Neuronal stem cell (in vitro differentiated cells): ENCODE measurements around the gene CDH23.

ENCODE experiments used
- DNase-seq: peaks from one replicate; pipeline ENCODE4 v3.0.0-alpha.2; 2013; ENCODE audit warnings: low spot score
- H2AFZ ChIP-seq: one replicate; pipeline ENCODE4 v1.6.1; 2013; ENCODE audit warnings: mild to moderate bottlenecking, low read length, inconsistent platforms
- H2AK5ac ChIP-seq: 2 replicates; pipeline ENCODE4 v1.6.1; 2013; ENCODE audit warnings: low read depth, mild to moderate bottlenecking, inconsistent platforms, low read length, moderate library complexity, mixed read lengths
- H2BK120ac ChIP-seq: 2 replicates; pipeline ENCODE4 v1.6.1; 2013; ENCODE audit warnings: low read depth, mild to moderate bottlenecking, inconsistent platforms, low read length, moderate library complexity, mixed read lengths
- H2BK12ac ChIP-seq: one replicate; pipeline ENCODE4 v1.6.1; 2013; ENCODE audit warnings: low read length, inconsistent platforms
- H2BK15ac ChIP-seq: 2 replicates; pipeline ENCODE4 v1.6.1; 2013; ENCODE audit warnings: mild to moderate bottlenecking, low read length, inconsistent platforms, mixed read lengths
- H2BK5ac ChIP-seq: one replicate; pipeline ENCODE4 v1.6.1; 2013; ENCODE audit warnings: inconsistent platforms, mild to moderate bottlenecking, low read length, moderate library complexity
- H3K14ac ChIP-seq: one replicate; pipeline ENCODE4 v1.6.1; 2013; ENCODE audit warnings: low read length, inconsistent platforms
- H3K18ac ChIP-seq: 2 replicates; pipeline ENCODE4 v1.6.1; 2013; ENCODE audit warnings: low read length, inconsistent platforms
- H3K23ac ChIP-seq: 2 replicates; pipeline ENCODE4 v1.6.1; 2013; ENCODE audit warnings: low read depth, mild to moderate bottlenecking, mixed read lengths, low read length, inconsistent platforms; ENCODE audit not compliant: poor library complexity
- H3K27ac ChIP-seq: replicated peaks from 3 replicates; pipeline ENCODE4 v1.5.1; 2013; ENCODE audit warnings: low read length, inconsistent platforms
- H3K27me3 ChIP-seq, 3 experiments: 2 replicates each; pipeline ENCODE4 v1.6.1; 2013; ENCODE audit warnings: low read length in 3 of 3, mild to moderate bottlenecking in 2 of 3, inconsistent platforms in 1 of 3, low read depth in 1 of 3, mixed read lengths in 1 of 3, moderate library complexity in 1 of 3; ENCODE audit not compliant: control insufficient read depth in 3 of 3, insufficient read depth in 3 of 3
- H3K36me3 ChIP-seq, 2 donors: replicated peaks in 1 of 2; 2 replicates each; pipeline ENCODE4 v1.6.1; 2013; ENCODE audit warnings: low read length in 2 of 2; ENCODE audit not compliant: control insufficient read depth in 2 of 2, insufficient read depth in 2 of 2
- H3K4ac ChIP-seq: 2 replicates; pipeline ENCODE4 v1.6.1; 2013; ENCODE audit warnings: inconsistent platforms, mild to moderate bottlenecking, low read length, moderate library complexity
- H3K4me1 ChIP-seq, 2 donors: 1 replicate in 1 of 2; 2 replicates in 1 of 2; pipeline ENCODE4 v1.6.1; 2013; ENCODE audit warnings: low read length in 2 of 2, low read depth in 1 of 2; ENCODE audit not compliant: control insufficient read depth in 2 of 2, insufficient read depth in 1 of 2
- H3K4me2 ChIP-seq: one replicate; pipeline ENCODE4 v1.6.1; 2013; ENCODE audit warnings: mild to moderate bottlenecking, low read length, inconsistent platforms; ENCODE audit not compliant: insufficient read depth, poor library complexity, severe bottlenecking
- H3K4me3 ChIP-seq, 2 donors: 2 replicates each; pipeline ENCODE4 v1.5.1; 2013; ENCODE audit warnings: low read length in 2 of 2, mild to moderate bottlenecking in 2 of 2, inconsistent platforms in 1 of 2, moderate library complexity in 1 of 2
- H3K79me1 ChIP-seq: one replicate; pipeline ENCODE4 v1.6.1; 2013; ENCODE audit warnings: low read depth, mild to moderate bottlenecking, inconsistent platforms, low read length, moderate library complexity
- H3K9ac ChIP-seq: one replicate; pipeline ENCODE4 v1.6.1; 2013; ENCODE audit warnings: mild to moderate bottlenecking, low read depth, low read length, inconsistent platforms; ENCODE audit not compliant: poor library complexity
- H3K9me3 ChIP-seq, 2 donors: replicated peaks in 1 of 2; 2 replicates each; pipeline versions ENCODE3 to v1.6.1; 2013; ENCODE audit warnings: low read length in 2 of 2, mild to moderate bottlenecking in 2 of 2, inconsistent platforms in 1 of 2, low read depth in 1 of 2, mixed read lengths in 1 of 2, moderate library complexity in 1 of 2; ENCODE audit not compliant: control insufficient read depth in 2 of 2, insufficient read depth in 1 of 2
- H4K8ac ChIP-seq: one replicate; pipeline ENCODE4 v1.6.1; 2013; ENCODE audit warnings: low read depth, mild to moderate bottlenecking, inconsistent platforms, low read length, moderate library complexity
- H4K91ac ChIP-seq: one replicate; pipeline ENCODE4 v1.6.1; 2013; ENCODE audit warnings: low read length, low read depth, mild to moderate bottlenecking, inconsistent platforms; ENCODE audit not compliant: poor library complexity
- WGBS, 2 donors: extraction: QIAGEN DNeasy Blood & Tissue Kit; methylation state at CpG; one replicate each; pipeline ENCODE4 v1.1.7; 2013; ENCODE audit warnings: missing lambda C conversion rate in 2 of 2, mixed read lengths in 1 of 2; ENCODE audit not compliant: insufficient read length in 2 of 2, insufficient replicate concordance in 1 of 2; ENCODE audit errors: extremely low coverage in 2 of 2; 5-methylcytosine and 5-hydroxymethylcytosine counted together

CDH23 gene

GRCh38 chr10:71582506-71583475 lies 186.1 kb downstream of the CDH23 start:
- Histone ChIP-seq H2BK5ac (no peak overlapping the region), H4K91ac (no peak overlapping the region), H3K27ac (no peak overlapping the region), H3K79me1 (no peaks in the 10 kb centered on the region), H3K4ac (no peak overlapping the region), H3K9me3 (no peaks in the 10 kb centered on the region), H3K18ac (peak overlapping the region; percentile 44), H3K27me3 (no peaks in the 10 kb centered on the region), H2AK5ac (no peak overlapping the region), H3K4me3 (peak overlapping the region in 1 of 2 donors; percentile 53), H3K9ac (no peak overlapping the region), H3K4me2 (no peak overlapping the region), H2BK15ac (no peak overlapping the region), H3K36me3 (no peaks in the 10 kb centered on the region), H2BK120ac (no peak overlapping the region), H2BK12ac (no peak overlapping the region), H3K4me1 (peaks cover 0 to 4% of the 10 kb centered on the region in 2 donors), H3K23ac (no peak overlapping the region), H2AFZ (no peak overlapping the region), H4K8ac (no peak overlapping the region), H3K14ac (peak overlapping the region; percentile 85)
- DNase-seq = no peak
- WGBS, 2 donors = no CpG with 5 or more reads among the region's 21 CpGs

DNA sequence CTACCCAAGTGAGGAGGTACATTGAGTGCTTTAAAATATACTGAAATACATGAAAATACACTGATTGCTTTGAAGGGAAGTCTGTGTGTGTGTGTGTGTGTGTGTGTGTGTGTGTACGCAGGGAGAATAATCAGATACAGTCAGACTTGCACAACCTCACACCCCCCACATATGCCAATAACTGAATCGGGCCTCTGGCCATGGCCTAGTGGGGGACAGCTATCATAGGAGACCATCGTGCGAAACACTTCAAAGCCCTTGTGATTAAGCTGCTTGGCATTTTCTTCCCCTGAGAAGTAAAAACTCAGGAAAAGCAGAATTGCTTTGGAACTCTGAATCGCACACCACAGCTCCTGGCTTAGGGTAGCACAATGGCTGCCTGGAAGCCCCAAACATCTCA lies 187.7 kb downstream of the CDH23 start:
- H3K4me1 ChIP-seq = peaks cover 0 to 4% of the 10 kb centered on the region in 2 donors
- no peak overlapping the region for H4K8ac ChIP-seq
- DNase-seq = no peak
- no peaks in the 10 kb centered on the region for H3K36me3 ChIP-seq
- H3K27ac ChIP-seq = no peak overlapping the region
- H4K91ac ChIP-seq = no peak overlapping the region
- H3K14ac ChIP-seq = no peak overlapping the region
- H2BK15ac ChIP-seq = no peak overlapping the region
- no peak overlapping the region for H2BK12ac ChIP-seq
- H3K4ac ChIP-seq = no peak overlapping the region
- H3K27me3 ChIP-seq = no peaks in the 10 kb centered on the region
- no peak overlapping the region for H3K9ac ChIP-seq
- H3K4me2 ChIP-seq = no peak overlapping the region
- no CpG with 5 or more reads among the region's 5 CpGs for WGBS, 2 donors
- H2AFZ ChIP-seq = no peak overlapping the region
- H3K23ac ChIP-seq = no peak overlapping the region
- H3K4me3 ChIP-seq = no peak overlapping the region
- no peak overlapping the region for H2BK5ac ChIP-seq
- no peak overlapping the region for H2AK5ac ChIP-seq
- no peak overlapping the region for H3K18ac ChIP-seq
- no peaks in the 10 kb centered on the region for H3K9me3 ChIP-seq
- H3K79me1 ChIP-seq = no peaks in the 10 kb centered on the region
- no peak overlapping the region for H2BK120ac ChIP-seq

GRCh38 chr10:71584902-71585563 lies 188.3 kb downstream of the CDH23 start:
- WGBS, 2 donors = no CpG with 5 or more reads among the region's 10 CpGs
- no peak for DNase-seq
- Histone ChIP-seq H3K4me3 (no peak overlapping the region), H3K23ac (no peak overlapping the region), H4K91ac (no peak overlapping the region), H3K27ac (no peak overlapping the region), H2BK120ac (no peak overlapping the region), H3K9me3 (no peaks in the 10 kb centered on the region), H2BK15ac (no peak overlapping the region), H3K79me1 (no peaks in the 10 kb centered on the region), H3K36me3 (no peaks in the 10 kb centered on the region), H3K14ac (no peak overlapping the region), H3K18ac (no peak overlapping the region), H2AFZ (no peak overlapping the region), H2BK12ac (no peak overlapping the region), H3K27me3 (no peaks in the 10 kb centered on the region), H2AK5ac (no peak overlapping the region), H3K9ac (no peak overlapping the region), H3K4me2 (no peak overlapping the region), H3K4me1 (peaks cover 0 to 4% of the 10 kb centered on the region in 2 donors), H3K4ac (no peak overlapping the region), H4K8ac (no peak overlapping the region), H2BK5ac (no peak overlapping the region)
